Astrocyte of the hippocampus (primary cell): Measurements from ENCODE around the gene COL25A1.
"Not testable (repeated sequence)": the region's sequence is repeated elsewhere in the genome, so short reads cannot be mapped to it uniquely, and the experiment has no call there.

Experiments
- DNase-seq: peaks from one replicate; pipeline ENCODE4 v3.0.0; 2011; ENCODE audit warnings: low read depth, low spot score

COL25A1 gene

GRCh38 chr4:108877821-108878220 lies 424.6 kb downstream of the COL25A1 start:
- DNase-seq = peak; percentile 9

DNA sequence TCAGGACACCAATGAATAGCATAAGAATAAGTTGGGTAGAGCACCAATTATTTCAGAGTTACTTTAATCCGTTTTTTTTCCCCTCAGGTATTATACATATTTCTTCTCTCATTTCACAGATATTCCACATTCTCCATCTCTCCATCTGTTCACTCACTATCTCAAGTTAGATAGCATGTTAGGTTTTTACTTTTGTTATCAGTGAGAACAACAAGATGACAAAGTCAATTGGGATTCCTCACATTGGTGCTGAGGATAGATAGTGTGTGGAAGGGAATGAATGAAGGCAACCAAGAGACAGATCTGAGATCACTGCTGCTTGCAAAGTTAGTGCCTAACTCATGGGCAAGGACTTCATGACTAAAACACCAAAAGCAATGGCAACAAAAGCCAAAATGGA lies 427.7 kb downstream of the COL25A1 start:
- no peak for DNase-seq

GRCh38 chr4:108869970-108870369 lies 432.5 kb downstream of the COL25A1 start:
- not testable (repeated sequence) for DNase-seq

GRCh38 chr4:108868606-108869227 lies 433.7 kb downstream of the COL25A1 start:
- DNase-seq = no peak

GRCh38 chr4:108867476-108867875 lies 435.0 kb downstream of the COL25A1 start:
- no peak for DNase-seq

DNA sequence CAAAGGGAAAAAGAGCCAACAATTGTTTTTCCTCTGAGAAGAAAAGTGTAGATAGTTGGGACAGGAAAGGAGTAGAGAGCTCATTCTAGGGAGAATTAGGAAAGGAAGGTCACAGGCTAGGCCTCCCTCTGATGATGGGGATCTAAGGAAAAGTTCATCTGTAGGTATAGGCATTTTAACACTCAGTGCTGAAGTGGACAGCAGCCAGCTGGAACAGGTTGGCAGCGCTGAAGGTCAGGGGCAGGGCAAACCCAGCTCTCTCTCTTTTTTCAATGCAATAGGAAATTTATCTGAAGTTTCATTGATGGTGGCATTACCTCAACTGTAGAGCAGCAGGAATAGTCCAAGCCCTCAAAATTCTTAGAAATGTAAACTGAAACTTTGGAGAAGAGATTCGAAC lies 441.1 kb downstream of the COL25A1 start:
- DNase-seq = peak; percentile 64

DNA sequence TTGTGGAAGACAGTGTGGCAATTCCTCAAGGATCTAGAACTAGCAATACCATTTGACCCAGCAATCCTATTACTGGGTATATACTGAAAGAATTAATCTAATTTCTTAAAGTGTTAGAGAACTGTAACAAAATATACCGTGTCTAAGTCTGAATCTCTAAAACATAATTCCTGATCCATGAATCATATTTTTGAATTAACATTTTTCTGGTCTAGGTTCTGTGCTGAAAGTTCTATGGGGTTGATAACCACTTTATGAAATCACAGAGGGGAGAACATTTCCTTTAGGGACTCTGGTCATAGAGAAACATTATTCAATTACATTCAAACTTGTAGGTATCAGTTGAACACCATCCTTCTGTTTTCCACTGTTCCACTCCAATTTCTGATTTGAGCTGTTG lies 447.7 kb downstream of the COL25A1 start:
- DNase-seq = no peak

GRCh38 chr4:108852691-108853090 lies 449.8 kb downstream of the COL25A1 start:
- no peak for DNase-seq

DNA sequence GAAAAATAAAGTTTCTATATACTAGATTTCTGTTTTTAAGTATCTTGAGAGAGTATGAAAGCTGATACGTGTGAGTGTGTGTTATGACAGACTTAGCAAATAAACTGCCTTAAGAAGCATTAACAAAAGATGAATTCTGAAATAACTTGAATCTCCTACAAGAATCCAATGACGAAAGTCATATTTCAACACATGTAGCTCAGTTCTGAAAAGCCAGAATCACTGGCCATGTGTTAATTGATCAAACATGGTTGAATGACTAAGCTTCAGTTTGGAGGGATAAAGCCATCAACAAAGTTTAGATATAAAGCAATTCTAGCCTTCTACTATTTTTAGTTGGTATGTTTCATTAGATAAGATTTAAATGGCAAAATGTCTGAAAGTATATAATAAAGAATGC lies 451.1 kb downstream of the COL25A1 start:
- DNase-seq = no peak

GRCh38 chr4:108850219-108850649 lies 452.2 kb downstream of the COL25A1 start:
- peak; percentile 31 for DNase-seq

DNA sequence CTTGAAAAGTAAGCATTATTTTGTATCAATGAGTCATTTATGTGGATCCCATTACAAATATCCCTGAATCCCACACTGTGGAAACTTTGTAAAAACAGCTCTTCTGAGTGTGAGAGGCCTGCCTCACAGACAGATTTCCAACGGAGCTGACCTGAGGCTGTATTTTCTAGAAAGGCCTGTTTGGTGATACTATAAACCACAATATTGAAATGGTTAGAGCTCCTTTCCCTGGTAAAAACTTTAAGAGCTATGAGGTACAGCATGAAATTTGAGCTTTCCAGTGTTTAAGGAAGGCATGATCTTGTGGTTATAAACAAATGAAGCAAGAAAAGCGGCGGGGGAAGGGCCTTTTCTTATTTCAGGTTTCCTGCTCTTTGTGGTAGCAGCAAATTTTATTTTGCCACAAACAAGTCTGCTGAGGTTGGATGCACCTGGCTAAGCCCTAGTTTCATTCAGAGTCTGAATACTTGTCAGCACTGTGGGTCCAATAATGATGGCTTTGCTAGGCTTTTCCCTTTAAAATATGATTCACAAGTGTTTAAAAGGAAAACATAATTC lies 452.8 kb downstream of the COL25A1 start:
- DNase-seq = peak; percentile 82

- no peak for DNase-seq
These were observed 455.9 kb downstream of the COL25A1 start for GRCh38 chr4:108846568-108846967.

GRCh38 chr4:108840426-108840975 lies 462.0 kb downstream of the COL25A1 start:
- DNase-seq = no peak

- DNase-seq = no peak
These were observed 463.1 kb downstream of the COL25A1 start for GRCh38 chr4:108839333-108839732.

DNA sequence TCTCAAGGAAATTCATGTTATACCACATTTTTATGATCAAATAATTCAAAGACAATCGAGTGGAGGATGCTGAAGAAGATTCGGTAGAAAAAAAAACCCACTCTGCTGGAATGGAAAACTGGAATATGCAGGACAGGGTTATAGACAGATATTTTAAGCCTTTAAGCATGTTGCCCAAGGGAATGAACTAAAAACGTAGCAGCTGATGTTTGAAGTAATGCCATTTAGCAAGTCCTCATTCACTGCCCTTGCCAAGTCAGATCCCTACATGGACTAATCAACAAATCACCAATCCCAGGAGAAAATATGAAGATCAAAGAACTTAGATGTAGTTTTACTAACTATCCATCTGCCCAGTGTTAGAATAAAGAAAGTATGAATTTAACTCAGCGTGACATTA lies 464.0 kb downstream of the COL25A1 start:
- no peak for DNase-seq

DNA sequence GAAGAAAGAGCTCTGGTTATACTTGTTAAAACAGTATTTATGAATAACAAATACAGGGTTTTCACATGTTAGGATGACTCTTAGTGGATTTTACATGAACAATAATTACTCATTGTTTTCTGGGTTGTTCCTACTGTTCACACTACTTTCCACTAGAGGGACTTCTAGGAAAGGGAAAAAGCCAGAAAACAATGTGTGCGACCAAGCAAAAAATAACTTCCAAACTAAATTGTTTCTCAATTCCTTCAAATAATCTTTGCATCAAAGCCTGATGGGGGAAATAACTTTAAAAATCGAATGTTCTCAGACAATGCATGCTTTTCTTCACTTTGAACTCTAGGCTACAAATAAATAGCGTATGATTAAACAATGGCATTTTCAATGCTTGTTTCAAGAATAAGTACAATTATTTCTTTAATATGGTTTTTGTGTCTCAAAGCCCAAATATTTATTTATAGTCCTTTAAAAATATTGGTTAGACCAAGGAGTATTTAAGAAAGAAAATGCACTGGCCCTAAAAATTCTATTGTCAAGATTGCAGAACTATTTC lies 467.5 kb downstream of the COL25A1 start:
- DNase-seq = peak; percentile 64

DNA sequence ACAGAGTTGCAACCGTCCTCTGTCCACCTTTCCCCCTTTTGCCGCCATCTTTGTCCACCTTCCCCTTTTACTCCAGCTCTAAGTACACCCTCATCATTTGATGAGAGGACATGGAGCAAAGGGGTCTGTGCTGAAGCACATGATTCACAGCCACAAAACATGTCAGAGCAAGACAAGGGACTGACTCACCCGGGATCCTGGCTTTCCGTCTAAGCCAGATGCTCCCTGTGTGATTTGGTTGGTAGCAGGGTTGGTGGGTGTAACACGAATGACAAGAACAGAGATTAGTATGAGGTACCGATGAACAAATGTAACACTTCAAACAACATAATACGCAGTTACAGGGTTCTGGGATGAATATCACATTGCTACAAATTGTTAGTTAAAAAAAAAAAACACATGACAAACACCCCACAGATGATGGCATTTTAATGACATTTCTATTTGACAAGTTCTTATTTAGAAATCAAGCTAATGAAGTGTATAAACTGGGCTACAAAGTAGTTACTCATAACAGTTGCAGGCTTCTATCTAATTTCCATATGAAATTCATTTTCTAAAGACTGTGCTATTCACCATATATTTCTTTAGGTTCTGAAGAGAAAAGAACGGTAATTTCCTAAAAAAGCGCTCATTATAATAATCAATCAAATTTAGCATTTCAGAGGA lies 468.2 kb downstream of the COL25A1 start:
- DNase-seq = peak; percentile 81

- no peak for DNase-seq
These were observed 469.4 kb downstream of the COL25A1 start for GRCh38 chr4:108833046-108833445.

DNA sequence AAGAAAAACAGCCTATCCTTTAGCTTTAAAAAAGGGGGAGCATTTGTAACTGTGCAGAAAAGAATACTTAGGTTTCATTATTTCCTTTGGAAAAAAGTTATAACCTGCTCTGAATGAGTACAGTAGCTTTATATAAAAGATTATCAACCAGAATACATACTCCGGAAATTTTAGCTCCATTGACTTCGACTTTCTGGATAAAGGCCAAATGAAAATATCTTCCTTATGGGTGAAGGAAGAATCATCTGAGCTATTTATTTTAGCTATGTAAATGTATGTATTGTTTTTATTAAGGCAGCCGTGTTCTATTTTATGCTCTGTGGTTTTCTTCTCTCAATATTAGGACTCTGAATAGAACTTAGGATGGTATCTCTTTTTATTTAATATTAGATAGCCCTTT lies 470.6 kb downstream of the COL25A1 start:
- no peak for DNase-seq

DNA sequence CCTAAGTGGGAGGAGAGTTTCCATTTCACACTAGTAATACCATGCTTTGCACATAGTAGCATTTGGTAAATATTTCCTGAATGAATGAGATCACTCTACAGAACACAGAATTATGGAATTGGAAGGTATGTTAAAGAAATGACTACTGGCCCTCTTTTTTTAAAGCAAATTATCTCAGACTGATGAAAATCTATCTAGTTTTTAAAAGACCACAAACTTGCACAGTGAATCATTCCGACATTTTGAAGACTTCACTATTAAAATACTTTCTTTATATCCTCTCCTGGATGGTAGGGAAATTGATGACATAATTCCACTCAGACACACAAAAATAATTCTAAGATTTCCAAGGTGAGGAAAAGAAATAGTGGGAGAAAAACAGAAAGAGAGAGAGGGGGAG lies 471.2 kb downstream of the COL25A1 start:
- DNase-seq = no peak

- DNase-seq = peak; percentile 40
These were observed 471.8 kb downstream of the COL25A1 start for GRCh38 chr4:108830509-108831244.

GRCh38 chr4:108829966-108830492 lies 472.4 kb downstream of the COL25A1 start:
- DNase-seq = no peak
